OCI-LY7 (cell line): ENCODE data around the gene PLPPR1.

Experiments used
- CTCF ChIP-seq: fragments of 200-600 bp; sonication (generic); conservative IDR thresholded peaks from 2 replicates; pipeline ENCODE4 v1.5.1; 2014; ENCODE audit warnings: mild to moderate bottlenecking, antibody characterized with exemption, low read length, moderate library complexity, mixed read lengths
- EZH2phosphoT487 ChIP-seq: fragments of 200-600 bp; sonication (generic); IDR thresholded peaks from 2 replicates; pipeline ENCODE4 v1.6.1; 2018; ENCODE audit warnings: low read depth, borderline replicate concordance, mild to moderate bottlenecking, mixed run types, antibody characterized with exemption, low read length, moderate library complexity, mixed read lengths

- TF ChIP-seq CTCF: no peak
- no peak for TF ChIP-seq EZH2phosphoT487
Observed at GRCh38 chr9:101028346-101029314, at the start of gene PLPPR1.
